Measurements from ENCODE around the gene CLEC7A. TPM values are rescaled to one million over a fixed set of nuclear protein-coding genes. Genes with fewer than 3 reads are reported as not detected.

Gene CLEC7A
- polyA plus RNA-seq, 1 experiment, result not detected

DNA sequence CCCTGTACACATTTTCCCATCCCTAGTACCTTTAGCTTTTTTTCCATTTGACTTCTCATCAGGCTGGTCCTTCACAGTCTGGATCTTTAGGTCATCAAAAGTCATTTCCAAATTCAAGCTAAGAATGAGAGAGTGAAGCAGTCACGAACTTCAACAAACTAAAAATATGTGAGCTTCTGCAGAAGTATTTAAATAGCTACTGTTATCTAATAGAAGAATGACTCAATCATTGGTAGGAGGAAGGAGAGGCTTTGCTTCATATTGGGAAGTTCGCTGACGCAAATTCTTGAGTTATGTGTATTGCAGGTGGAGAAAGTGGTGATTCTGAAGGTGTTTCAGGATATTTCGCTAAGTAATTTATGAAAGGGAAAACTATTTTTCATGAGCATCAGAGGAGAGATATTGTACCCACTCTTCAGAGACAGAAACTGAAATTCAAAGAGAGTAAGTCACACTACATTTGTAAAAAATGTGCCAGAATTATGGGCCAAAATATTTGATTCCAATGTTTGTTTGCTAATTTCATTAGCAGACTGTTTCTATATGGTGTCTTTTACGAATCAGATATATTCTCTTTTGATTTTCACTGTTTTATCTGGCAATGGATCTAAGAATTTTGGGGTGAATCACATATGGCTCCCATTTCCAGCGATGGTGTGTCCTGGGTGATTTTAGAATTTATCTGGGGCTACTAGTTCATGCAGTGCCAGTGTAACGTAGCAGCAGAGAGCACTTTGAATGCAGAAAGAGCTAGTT, 42.2 kb upstream of the CLEC7A start, which contains the start of gene OLR1:
TSS of gene OLR1 (minus strand) at position 160 of the 756 bp plus-strand sequence. CDS start at position 105, 55 bp downstream.
- H3K27me3 ChIP-seq (ENCODE audit: control insufficient read depth, insufficient read depth, low read length), result no peaks in the 10 kb centered on the region
- no peak for DNase-seq (ENCODE audit: low read depth)
- ChIA-PET POLR2A (no interaction called here), CTCF (interaction anchor here (0.7 to 2.6 kb wide), 7 partner anchors 12 to 64 kb away, joined by 3 to 18 read pairs (median 3); no protein-coding TSS in a partner anchor)
- TF ChIP-seq, protein P1, sequence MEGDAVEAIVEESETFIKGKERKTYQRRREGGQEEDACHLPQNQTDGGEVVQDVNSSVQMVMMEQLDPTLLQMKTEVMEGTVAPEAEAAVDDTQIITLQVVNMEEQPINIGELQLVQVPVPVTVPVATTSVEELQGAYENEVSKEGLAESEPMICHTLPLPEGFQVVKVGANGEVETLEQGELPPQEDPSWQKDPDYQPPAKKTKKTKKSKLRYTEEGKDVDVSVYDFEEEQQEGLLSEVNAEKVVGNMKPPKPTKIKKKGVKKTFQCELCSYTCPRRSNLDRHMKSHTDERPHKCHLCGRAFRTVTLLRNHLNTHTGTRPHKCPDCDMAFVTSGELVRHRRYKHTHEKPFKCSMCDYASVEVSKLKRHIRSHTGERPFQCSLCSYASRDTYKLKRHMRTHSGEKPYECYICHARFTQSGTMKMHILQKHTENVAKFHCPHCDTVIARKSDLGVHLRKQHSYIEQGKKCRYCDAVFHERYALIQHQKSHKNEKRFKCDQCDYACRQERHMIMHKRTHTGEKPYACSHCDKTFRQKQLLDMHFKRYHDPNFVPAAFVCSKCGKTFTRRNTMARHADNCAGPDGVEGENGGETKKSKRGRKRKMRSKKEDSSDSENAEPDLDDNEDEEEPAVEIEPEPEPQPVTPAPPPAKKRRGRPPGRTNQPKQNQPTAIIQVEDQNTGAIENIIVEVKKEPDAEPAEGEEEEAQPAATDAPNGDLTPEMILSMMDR (IDR thresholded peaks at IDR 0.05; ENCODE audit: insufficient read depth, low read depth, low read length), result no peak
- no peaks in the 10 kb centered on the region for H3K36me3 ChIP-seq (ENCODE audit: control insufficient read depth, insufficient read depth, low read length)
- H3K4me3 ChIP-seq (ENCODE audit: low read depth, low read length), result no peak within 1 kb of the TSS

DNA sequence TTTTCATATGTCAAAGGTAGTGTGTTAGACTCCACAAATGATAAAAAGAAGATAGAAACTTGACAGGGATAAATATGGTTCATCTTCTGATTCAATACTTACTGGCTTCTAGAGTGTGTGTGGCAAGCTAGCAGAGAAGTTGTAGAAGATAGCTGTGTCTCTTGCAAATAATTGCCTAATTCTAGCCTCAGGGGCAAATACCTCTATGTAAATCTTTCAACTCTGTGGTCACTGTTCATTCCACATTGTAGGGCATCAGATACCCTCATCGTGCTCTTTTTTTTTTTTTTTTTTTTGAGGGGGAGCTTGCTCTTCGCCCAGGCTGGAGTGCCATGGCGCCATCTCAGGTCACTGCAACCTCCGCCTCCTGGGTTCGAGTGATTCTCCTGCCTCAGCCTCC, 40.2 kb upstream of the CLEC7A start:
- no peak for DNase-seq (ENCODE audit: low read depth)
- POLR2A ChIA-PET, result interaction anchor here (0.6 kb wide), 1 partner anchor 395 kb away, joined by 5 read pairs; no protein-coding TSS in a partner anchor
- TF ChIP-seq, protein P1 (IDR thresholded peaks at IDR 0.05; ENCODE audit: insufficient read depth, low read depth, low read length), result no peak
- CTCF ChIA-PET, result interaction anchor here (0.9 to 1.7 kb wide), 5 partner anchors 17 to 24 kb away, joined by 3 to 10 read pairs (median 4); no protein-coding TSS in a partner anchor
- Histone ChIP-seq H3K4me3 (ENCODE audit: low read depth, low read length) (no peak overlapping the region), H3K27me3 (ENCODE audit: control insufficient read depth, insufficient read depth, low read length) (no peaks in the 10 kb centered on the region), H3K36me3 (ENCODE audit: control insufficient read depth, insufficient read depth, low read length) (no peaks in the 10 kb centered on the region)

DNA sequence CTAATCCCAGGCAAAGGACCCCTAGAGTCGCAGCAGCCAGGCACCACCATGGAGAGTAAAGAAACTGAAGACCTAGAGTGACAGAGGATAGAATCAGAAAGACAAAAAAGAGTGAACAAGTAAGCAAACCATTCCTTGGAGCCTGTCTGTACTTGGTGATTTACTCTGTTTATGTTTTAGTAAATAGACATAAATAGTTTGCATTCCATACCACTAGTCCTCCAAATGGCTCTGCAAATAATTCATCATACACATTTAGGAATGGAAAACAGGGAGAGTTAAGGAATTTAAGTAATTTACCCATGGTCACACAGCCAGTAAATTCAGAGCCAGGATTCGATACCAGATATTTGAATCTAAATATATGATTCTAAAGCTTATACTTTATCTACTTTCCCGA, 39.1 kb upstream of the CLEC7A start:
- DNase-seq (ENCODE audit: low read depth), result no peak
- ChIA-PET POLR2A (no interaction called here), CTCF (interaction anchor here (0.7 to 1.7 kb wide), 6 partner anchors 9 to 135 kb away, joined by 3 to 10 read pairs (median 4); no protein-coding TSS in a partner anchor)
- TF ChIP-seq, protein P1 (IDR thresholded peaks at IDR 0.05; ENCODE audit: insufficient read depth, low read depth, low read length), result no peak
- H3K4me3 ChIP-seq (ENCODE audit: low read depth, low read length), result no peak overlapping the region
- no peaks in the 10 kb centered on the region for H3K27me3 ChIP-seq (ENCODE audit: control insufficient read depth, insufficient read depth, low read length)
- no peaks in the 10 kb centered on the region for H3K36me3 ChIP-seq (ENCODE audit: control insufficient read depth, insufficient read depth, low read length)

DNA sequence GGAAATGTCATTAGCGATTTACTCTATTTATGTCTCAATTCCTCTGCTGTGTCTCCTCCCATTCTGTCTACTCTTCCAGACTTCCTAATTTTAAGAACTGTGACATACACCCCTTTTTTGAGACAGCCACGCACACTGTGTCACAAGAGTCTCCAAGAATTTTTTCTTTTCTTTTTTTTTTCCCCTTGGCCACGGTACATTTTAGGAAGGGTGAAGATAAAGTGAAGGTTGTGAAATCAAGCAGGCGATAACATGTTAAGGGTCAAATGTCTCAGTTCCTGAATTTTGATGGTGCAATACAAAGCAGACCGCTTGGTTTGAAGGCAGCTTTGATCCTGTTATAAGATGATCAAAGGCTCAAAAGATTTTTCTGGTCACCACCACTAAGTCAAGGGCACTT, 37.6 kb upstream of the CLEC7A start:
- H3K4me3 ChIP-seq (ENCODE audit: low read depth, low read length), result no peak overlapping the region
- POLR2A ChIA-PET, result no interaction called here
- no peaks in the 10 kb centered on the region for H3K27me3 ChIP-seq (ENCODE audit: control insufficient read depth, insufficient read depth, low read length)
- TF ChIP-seq, protein P1 (IDR thresholded peaks at IDR 0.05; ENCODE audit: insufficient read depth, low read depth, low read length), result no peak
- no peaks in the 10 kb centered on the region for H3K36me3 ChIP-seq (ENCODE audit: control insufficient read depth, insufficient read depth, low read length)
- DNase-seq (ENCODE audit: low read depth), result no peak
- CTCF ChIA-PET, result no interaction called here

DNA sequence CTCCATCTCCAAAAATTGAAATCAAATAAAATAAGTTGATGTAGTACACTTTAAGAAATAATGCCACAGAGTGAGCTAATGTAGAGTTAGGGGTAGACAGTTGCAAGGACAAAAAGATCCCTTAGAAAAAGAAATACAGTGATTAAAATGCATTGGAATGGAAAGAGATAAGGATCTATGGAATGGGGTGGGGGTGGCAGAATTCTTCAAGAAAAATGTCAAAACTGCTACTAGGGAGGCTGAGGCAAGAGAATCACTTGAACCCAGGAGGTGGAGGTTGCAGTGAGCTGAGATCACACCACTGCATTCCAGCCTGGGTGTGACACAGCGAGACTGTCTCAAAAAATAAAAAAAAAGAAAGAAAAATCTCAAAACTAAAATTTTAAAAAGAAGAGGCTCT, 35.4 kb upstream of the CLEC7A start:
- Histone ChIP-seq H3K36me3 (ENCODE audit: control insufficient read depth, insufficient read depth, low read length) (no peaks in the 10 kb centered on the region), H3K27me3 (ENCODE audit: control insufficient read depth, insufficient read depth, low read length) (no peaks in the 10 kb centered on the region), H3K4me3 (ENCODE audit: low read depth, low read length) (no peak overlapping the region)
- DNase-seq (ENCODE audit: low read depth), result no peak
- ChIA-PET POLR2A (no interaction called here), CTCF (interaction anchor here (2.9 kb wide), 1 partner anchor 12 kb away, joined by 15 read pairs; no protein-coding TSS in a partner anchor)
- TF ChIP-seq, protein P1 (IDR thresholded peaks at IDR 0.05; ENCODE audit: insufficient read depth, low read depth, low read length), result no peak
